ENCODE measurements around the gene CALM3.

The CALM3 gene

DNA sequence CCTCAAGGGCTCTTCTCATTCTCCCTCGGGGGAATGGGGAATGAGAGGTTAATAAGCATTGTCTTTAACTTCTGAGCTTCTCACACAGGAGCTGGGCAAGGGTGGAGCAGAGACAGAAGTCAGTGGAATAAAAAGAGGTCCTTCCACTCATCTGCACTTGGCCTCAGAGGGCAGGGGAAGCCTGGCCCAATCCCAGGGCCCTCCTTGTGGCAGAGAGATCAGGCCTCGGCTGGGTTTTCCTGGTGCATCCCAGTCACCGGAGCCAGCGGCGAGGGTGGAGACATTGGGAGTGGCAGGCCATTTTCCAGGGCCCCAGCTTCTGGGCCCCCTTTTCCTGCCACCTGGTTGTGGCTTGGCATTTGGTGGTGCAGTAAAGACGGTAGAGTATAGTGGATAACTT is 10.6 kb downstream of the CALM3 start:
- peak overlapping the region; percentile 22 for H3K27ac ChIP-seq (ENCODE audit: low read length)
- no peak for DNase-seq
- H3K36me3 ChIP-seq (ENCODE audit: insufficient read depth, low read length) = peaks cover 39% of the 10 kb centered on the region
- no peak for TF ChIP-seq EZH2 (IDR thresholded peaks at IDR 0.05; ENCODE audit: borderline replicate concordance, low read depth, low read length, severe bottlenecking)
- TF ChIP-seq, protein P1, sequence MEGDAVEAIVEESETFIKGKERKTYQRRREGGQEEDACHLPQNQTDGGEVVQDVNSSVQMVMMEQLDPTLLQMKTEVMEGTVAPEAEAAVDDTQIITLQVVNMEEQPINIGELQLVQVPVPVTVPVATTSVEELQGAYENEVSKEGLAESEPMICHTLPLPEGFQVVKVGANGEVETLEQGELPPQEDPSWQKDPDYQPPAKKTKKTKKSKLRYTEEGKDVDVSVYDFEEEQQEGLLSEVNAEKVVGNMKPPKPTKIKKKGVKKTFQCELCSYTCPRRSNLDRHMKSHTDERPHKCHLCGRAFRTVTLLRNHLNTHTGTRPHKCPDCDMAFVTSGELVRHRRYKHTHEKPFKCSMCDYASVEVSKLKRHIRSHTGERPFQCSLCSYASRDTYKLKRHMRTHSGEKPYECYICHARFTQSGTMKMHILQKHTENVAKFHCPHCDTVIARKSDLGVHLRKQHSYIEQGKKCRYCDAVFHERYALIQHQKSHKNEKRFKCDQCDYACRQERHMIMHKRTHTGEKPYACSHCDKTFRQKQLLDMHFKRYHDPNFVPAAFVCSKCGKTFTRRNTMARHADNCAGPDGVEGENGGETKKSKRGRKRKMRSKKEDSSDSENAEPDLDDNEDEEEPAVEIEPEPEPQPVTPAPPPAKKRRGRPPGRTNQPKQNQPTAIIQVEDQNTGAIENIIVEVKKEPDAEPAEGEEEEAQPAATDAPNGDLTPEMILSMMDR (IDR thresholded peaks at IDR 0.05; ENCODE audit: borderline replicate concordance, extremely low read depth, low read length, poor library complexity, severe bottlenecking) = no peak
- H3K4me1 ChIP-seq (ENCODE audit: insufficient read depth, low read length) = peaks cover 41% of the 10 kb centered on the region
- no peak overlapping the region for H3K4me2 ChIP-seq (ENCODE audit: insufficient read depth, low read length)
- no peak overlapping the region for H3K9ac ChIP-seq (ENCODE audit: low read depth, low read length)
- no peaks in the 10 kb centered on the region for H3K9me3 ChIP-seq (ENCODE audit: insufficient read depth, low read length, severe bottlenecking)
- H3K4me3 ChIP-seq (ENCODE audit: low read depth in 1 of 2, low read length in 2 of 2) = no peak overlapping the region
- no peaks in the 10 kb centered on the region for H3K27me3 ChIP-seq (ENCODE audit: insufficient read depth, low read length, poor library complexity)
- no peak overlapping the region for H2AFZ ChIP-seq (ENCODE audit: low read depth, low read length)
- peak; percentile 13 for ATAC-seq (ENCODE audit: insufficient read depth, low read depth)
- H4K20me1 ChIP-seq (ENCODE audit: insufficient read depth, low read length) = peaks cover 34% of the 10 kb centered on the region
- H3K79me2 ChIP-seq (ENCODE audit: insufficient read depth, low read length) = peaks cover 3% of the 10 kb centered on the region; the same call in 1 of the 2 replicates

DNA sequence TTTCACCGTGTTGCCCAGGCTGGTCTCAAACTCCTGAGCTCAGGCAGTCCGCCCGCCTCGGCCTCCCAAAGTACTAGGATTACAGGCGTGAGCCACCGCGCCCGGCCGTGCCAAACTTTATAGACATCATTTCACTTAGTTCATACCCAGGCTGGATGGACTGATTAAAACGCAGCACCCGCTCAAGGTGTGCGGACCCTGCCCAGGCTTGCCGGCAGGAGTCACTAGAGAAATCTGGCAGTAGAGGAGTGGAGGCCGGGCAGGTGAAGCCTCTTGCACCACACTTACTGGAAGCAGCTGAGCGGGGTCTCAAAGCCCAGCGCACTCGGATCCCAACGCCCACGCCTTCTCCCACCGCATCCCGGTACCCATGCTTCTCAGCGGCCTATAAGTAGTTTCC is 12.4 kb downstream of the CALM3 start:
- Histone ChIP-seq H3K4me2 (ENCODE audit: insufficient read depth, low read length) (no peak overlapping the region), H3K27ac (ENCODE audit: low read length) (no peak overlapping the region), H3K4me3 (ENCODE audit: low read depth in 1 of 2, low read length in 2 of 2) (no peak overlapping the region), H3K4me1 (ENCODE audit: insufficient read depth, low read length) (peaks cover 48% of the 10 kb centered on the region), H3K9ac (ENCODE audit: low read depth, low read length) (no peak overlapping the region), H4K20me1 (ENCODE audit: insufficient read depth, low read length) (peaks cover 16% of the 10 kb centered on the region), H3K79me2 (ENCODE audit: insufficient read depth, low read length) (no peaks in the 10 kb centered on the region), H3K36me3 (ENCODE audit: insufficient read depth, low read length) (peaks cover 21% of the 10 kb centered on the region), H3K27me3 (ENCODE audit: insufficient read depth, low read length, poor library complexity) (no peaks in the 10 kb centered on the region), H2AFZ (ENCODE audit: low read depth, low read length) (no peak overlapping the region), H3K9me3 (ENCODE audit: insufficient read depth, low read length, severe bottlenecking) (no peaks in the 10 kb centered on the region)
- ATAC-seq (ENCODE audit: insufficient read depth, low read depth) = no peak
- no peak for DNase-seq
- TF ChIP-seq, protein P1 (IDR thresholded peaks at IDR 0.05; ENCODE audit: borderline replicate concordance, extremely low read depth, low read length, poor library complexity, severe bottlenecking) = no peak
- no peak for TF ChIP-seq EZH2 (IDR thresholded peaks at IDR 0.05; ENCODE audit: borderline replicate concordance, low read depth, low read length, severe bottlenecking)

DNA sequence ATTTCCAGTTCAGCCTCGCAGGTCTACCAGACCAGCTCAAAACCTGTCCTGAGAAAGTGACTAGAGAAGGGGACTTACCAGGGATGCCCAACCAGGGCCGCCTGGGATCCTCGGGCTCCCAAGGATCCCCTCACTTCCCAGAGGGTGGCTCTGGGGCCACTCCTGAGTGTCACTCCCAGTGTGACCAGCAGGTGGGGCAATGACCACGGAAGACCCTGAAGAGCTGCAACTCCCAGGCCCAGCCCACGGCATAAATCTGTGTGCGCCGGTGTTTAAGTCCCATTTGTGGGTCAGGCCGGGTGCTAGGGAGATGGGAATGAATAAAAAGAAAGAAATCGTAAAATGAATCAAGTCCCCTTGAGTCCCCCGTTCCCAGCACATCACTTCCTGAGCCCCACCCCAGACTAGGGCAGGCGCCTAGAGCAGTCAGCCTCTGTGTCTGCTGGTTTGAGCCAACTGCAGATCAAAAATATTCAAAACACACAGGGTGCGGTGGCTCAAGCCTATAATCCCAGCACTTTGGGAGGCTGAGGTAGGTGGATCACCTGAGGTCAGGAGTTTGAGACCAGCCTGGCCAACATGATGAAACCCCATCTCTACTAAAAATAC is 13.1 kb downstream of the CALM3 start:
- Histone ChIP-seq H3K9me3 (ENCODE audit: insufficient read depth, low read length, severe bottlenecking) (no peaks in the 10 kb centered on the region), H3K36me3 (ENCODE audit: insufficient read depth, low read length) (peaks cover 14% of the 10 kb centered on the region), H3K4me3 (ENCODE audit: low read depth in 1 of 2, low read length in 2 of 2) (no peak overlapping the region), H3K4me2 (ENCODE audit: insufficient read depth, low read length) (no peak overlapping the region), H3K27me3 (ENCODE audit: insufficient read depth, low read length, poor library complexity) (no peaks in the 10 kb centered on the region), H2AFZ (ENCODE audit: low read depth, low read length) (no peak overlapping the region), H4K20me1 (ENCODE audit: insufficient read depth, low read length) (peaks cover 9% of the 10 kb centered on the region), H3K4me1 (ENCODE audit: insufficient read depth, low read length) (peaks cover 46% of the 10 kb centered on the region), H3K9ac (ENCODE audit: low read depth, low read length) (no peak overlapping the region), H3K27ac (ENCODE audit: low read length) (no peak overlapping the region), H3K79me2 (ENCODE audit: insufficient read depth, low read length) (no peaks in the 10 kb centered on the region)
- DNase-seq (peak; percentile 79), ATAC-seq (ENCODE audit: insufficient read depth, low read depth) (peak; percentile 64)
- TF ChIP-seq EZH2 (IDR thresholded peaks at IDR 0.05; ENCODE audit: borderline replicate concordance, low read depth, low read length, severe bottlenecking) = no peak
- TF ChIP-seq, protein P1 (IDR thresholded peaks at IDR 0.05; ENCODE audit: borderline replicate concordance, extremely low read depth, low read length, poor library complexity, severe bottlenecking) = peak; percentile 89
